CD4-positive, alpha-beta T cell (primary cell): ENCODE data around the gene GNB3. TPM values are rescaled to one million over a fixed set of nuclear protein-coding genes. Genes with fewer than 3 reads are reported as not detected.
"Not testable (repeated sequence)": the region's sequence is repeated elsewhere in the genome, so short reads cannot be mapped to it uniquely, and the experiment has no call there.

Source experiments
- ATAC-seq: fragments of 200-7000 bp; cut with Tn5 transposase; one replicate; pipeline ENCODE4 v1.10.0; 2022; ENCODE audit warnings: mild to moderate bottlenecking; ENCODE audit not compliant: poor library complexity
- CTCF ChIA-PET: fragments of 350-600 bp; sonication (Branson Sonifier 250); formaldehyde crosslinking; loops from one replicate; lab custom pipeline; 2021; ENCODE audit warnings: antibody characterized with exemption, inconsistent platforms; lab: Charles Lee
- POLR2A ChIA-PET: fragments of 350-600 bp; sonication (Branson Sonifier 250); formaldehyde crosslinking; loops from one replicate; lab custom pipeline; 2021; ENCODE audit warnings: antibody characterized with exemption, inconsistent platforms; lab: Charles Lee
- DNase-seq, 14 experiments: peaks; one replicate each; pipeline ENCODE4 v3.0.0-alpha.2; 2013 to 2020; ENCODE audit warnings: mixed read lengths in 2 of 14
- H3K27ac ChIP-seq, 2 donors: one replicate each; pipeline versions ENCODE4 v1.5.1 to v1.7.0; 2013; ENCODE audit warnings: low read length in 2 of 2, low read depth in 1 of 2, mild to moderate bottlenecking in 1 of 2
- H3K27me3 ChIP-seq, 2 experiments: 1 replicate in 1 of 2; 2 replicates in 1 of 2; pipeline versions ENCODE4 v1.6.1 to v1.7.0; 2013; ENCODE audit warnings: low read length in 2 of 2, control low read depth in 1 of 2, mild to moderate bottlenecking in 1 of 2, moderate library complexity in 1 of 2; ENCODE audit not compliant: insufficient read depth in 2 of 2, control insufficient read depth in 1 of 2
- H3K36me3 ChIP-seq: one replicate; pipeline ENCODE4 v1.6.1; 2013; ENCODE audit warnings: low read length, control low read depth; ENCODE audit not compliant: insufficient read depth
- H3K4me1 ChIP-seq: one replicate; pipeline ENCODE4 v1.6.1; 2013; ENCODE audit warnings: low read length, control low read depth; ENCODE audit not compliant: insufficient read depth
- H3K4me3 ChIP-seq: one replicate; pipeline ENCODE4 v1.5.1; 2013; ENCODE audit warnings: mild to moderate bottlenecking, low read length, moderate library complexity
- H3K9me3 ChIP-seq, 2 experiments: 1 replicate in 1 of 2; 2 replicates in 1 of 2; pipeline versions ENCODE4 v1.6.1 to v1.7.0; 2013; ENCODE audit warnings: low read length in 2 of 2, mild to moderate bottlenecking in 2 of 2, control low read depth in 1 of 2, moderate library complexity in 1 of 2; ENCODE audit not compliant: control insufficient read depth in 1 of 2, insufficient read depth in 1 of 2
- H3K27ac Mint-ChIP-seq: one replicate; pipeline ENCODE4 v1.8.0; 2020; ENCODE audit warnings: mixed read lengths
- H3K27me3 Mint-ChIP-seq: one replicate; pipeline ENCODE4 v1.8.0; 2021; ENCODE audit warnings: mixed read lengths
- H3K36me3 Mint-ChIP-seq: one replicate; pipeline ENCODE4 v1.8.0; 2021; ENCODE audit warnings: low read depth, mixed read lengths
- H3K4me1 Mint-ChIP-seq: one replicate; pipeline ENCODE4 v1.8.0; 2021; ENCODE audit warnings: low read depth, mixed read lengths
- H3K4me3 Mint-ChIP-seq: one replicate; pipeline ENCODE4 v1.8.0; 2020; ENCODE audit warnings: mild to moderate bottlenecking, mixed read lengths
- H3K9me3 Mint-ChIP-seq: one replicate; pipeline ENCODE4 v1.8.0; 2020; ENCODE audit warnings: mixed read lengths
- intact Hi-C, 2 experiments: fragments of 100-400 bp; cut with DNase I in 1 of 2; cut with micrococcal nuclease in 1 of 2; formaldehyde crosslinking; loops; one replicate each; pipeline versions ENCODE4 v1.15.1 to v1.9.0; 2023 to 2025; cut with DNase I, micrococcal nuclease
- total RNA-seq, 174 experiments: library from RNA in 2 of 174; stranded (reverse) in 2 of 174; gene quantifications; one replicate each; pipeline ENCODE4 v1.2.3 and lab custom pipeline; 2021 to 2026
- TF ChIP-seq, protein P1 (sequence below): fragments of 200-600 bp; IDR thresholded peaks from one replicate; pipeline ENCODE4 v1.8.0; 2022; ENCODE audit warnings: antibody characterized with exemption, mild to moderate bottlenecking

Gene GNB3
- total RNA-seq, 2 experiments from 2014 or later: 0.75 to 0.85 TPM

GRCh38 chr12:6863033-6863432, 22.3 kb downstream of the GNB3 start:
- no peak overlapping the region for H3K4me3 Mint-ChIP-seq
- Histone ChIP-seq H3K27me3 (no peaks in the 10 kb centered on the region), H3K36me3 (peaks cover 65% of the 10 kb centered on the region), H3K27ac (no peak overlapping the region), H3K4me1 (peaks cover 11% of the 10 kb centered on the region), H3K9me3 (no peaks in the 10 kb centered on the region), H3K4me3 (no peak overlapping the region)
- H3K4me1 Mint-ChIP-seq: peaks cover 13% of the 10 kb centered on the region
- H3K36me3 Mint-ChIP-seq: peaks cover 70% of the 10 kb centered on the region
- CTCF ChIA-PET: interaction anchor here (0.7 kb wide), 1 partner anchor 75 kb away, joined by 3 read pairs; no protein-coding TSS in a partner anchor
- H3K27ac Mint-ChIP-seq: no peak overlapping the region
- intact Hi-C loops: no loop called here
- no peak for ATAC-seq
- DNase-seq: peak in 1 of 14 experiments; percentile 16
- TF ChIP-seq, protein P1, sequence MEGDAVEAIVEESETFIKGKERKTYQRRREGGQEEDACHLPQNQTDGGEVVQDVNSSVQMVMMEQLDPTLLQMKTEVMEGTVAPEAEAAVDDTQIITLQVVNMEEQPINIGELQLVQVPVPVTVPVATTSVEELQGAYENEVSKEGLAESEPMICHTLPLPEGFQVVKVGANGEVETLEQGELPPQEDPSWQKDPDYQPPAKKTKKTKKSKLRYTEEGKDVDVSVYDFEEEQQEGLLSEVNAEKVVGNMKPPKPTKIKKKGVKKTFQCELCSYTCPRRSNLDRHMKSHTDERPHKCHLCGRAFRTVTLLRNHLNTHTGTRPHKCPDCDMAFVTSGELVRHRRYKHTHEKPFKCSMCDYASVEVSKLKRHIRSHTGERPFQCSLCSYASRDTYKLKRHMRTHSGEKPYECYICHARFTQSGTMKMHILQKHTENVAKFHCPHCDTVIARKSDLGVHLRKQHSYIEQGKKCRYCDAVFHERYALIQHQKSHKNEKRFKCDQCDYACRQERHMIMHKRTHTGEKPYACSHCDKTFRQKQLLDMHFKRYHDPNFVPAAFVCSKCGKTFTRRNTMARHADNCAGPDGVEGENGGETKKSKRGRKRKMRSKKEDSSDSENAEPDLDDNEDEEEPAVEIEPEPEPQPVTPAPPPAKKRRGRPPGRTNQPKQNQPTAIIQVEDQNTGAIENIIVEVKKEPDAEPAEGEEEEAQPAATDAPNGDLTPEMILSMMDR: no peak
- POLR2A ChIA-PET: no interaction called here
- H3K9me3 Mint-ChIP-seq: no peaks in the 10 kb centered on the region
- no peaks in the 10 kb centered on the region for H3K27me3 Mint-ChIP-seq

DNA sequence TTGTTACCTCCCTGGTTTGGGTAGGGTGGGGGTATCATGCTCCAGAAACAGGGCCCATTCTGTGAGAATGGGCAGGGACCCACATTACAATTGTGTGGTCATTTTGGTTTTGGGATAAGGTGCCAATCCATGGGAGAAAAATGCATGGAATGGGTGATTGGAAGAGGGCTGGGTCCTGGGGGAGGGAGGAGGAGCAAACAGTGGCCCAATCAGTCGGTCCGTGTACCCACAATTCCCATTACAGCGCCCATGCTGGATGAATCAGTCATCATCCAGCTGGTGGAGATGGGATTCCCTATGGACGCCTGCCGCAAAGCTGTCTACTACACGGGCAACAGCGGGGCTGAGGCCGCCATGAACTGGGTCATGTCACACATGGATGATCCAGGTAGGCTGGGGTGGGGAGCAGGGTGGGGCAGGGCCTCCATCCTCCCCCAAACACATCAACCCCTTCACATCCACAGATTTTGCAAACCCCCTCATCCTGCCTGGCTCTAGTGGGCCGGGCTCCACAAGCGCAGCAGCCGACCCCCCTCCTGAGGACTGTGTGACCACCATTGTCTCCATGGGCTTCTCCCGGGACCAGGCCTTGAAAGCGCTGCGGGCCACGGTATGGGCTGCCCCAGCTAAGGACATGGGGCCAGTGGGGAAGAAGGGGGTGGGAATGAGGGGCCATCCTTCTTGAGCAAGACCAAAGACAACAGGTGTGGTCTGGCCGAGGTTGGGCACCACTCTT, 23.0 kb downstream of the GNB3 start:
- ATAC-seq (no peak), DNase-seq (no peak)
- Mint-ChIP-seq H3K27ac (no peak overlapping the region), H3K4me3 (no peak overlapping the region), H3K4me1 (peaks cover 19% of the 10 kb centered on the region), H3K36me3 (peaks cover 66% of the 10 kb centered on the region), H3K9me3 (no peaks in the 10 kb centered on the region), H3K27me3 (no peaks in the 10 kb centered on the region)
- peaks cover 18% of the 10 kb centered on the region for H3K4me1 ChIP-seq
- POLR2A ChIA-PET: interaction anchor here (1.9 kb wide), 1 partner anchor 9 kb away, joined by 6 read pairs; the partner anchor contains the start of gene SPSB2
- peaks cover 58% of the 10 kb centered on the region for H3K36me3 ChIP-seq
- H3K9me3 ChIP-seq: no peaks in the 10 kb centered on the region
- no peak overlapping the region for H3K4me3 ChIP-seq
- CTCF ChIA-PET: interaction anchor here (0.7 to 1.8 kb wide), 3 partner anchors 9 to 74 kb away, joined by 3 to 7 read pairs (median 5); no protein-coding TSS in a partner anchor
- no peak overlapping the region for H3K27ac ChIP-seq
- no peaks in the 10 kb centered on the region for H3K27me3 ChIP-seq
- intact Hi-C loops: no loop called here
- TF ChIP-seq, protein P1: no peak

- H3K27ac ChIP-seq, H3K9me3 Mint-ChIP-seq, H3K27me3 Mint-ChIP-seq, ATAC-seq, H3K27ac Mint-ChIP-seq, DNase-seq, H3K27me3 ChIP-seq, H3K4me3 ChIP-seq, H3K9me3 ChIP-seq: not testable (repeated sequence)
- H3K36me3 Mint-ChIP-seq: peaks cover 60% of the 10 kb centered on the region
- Histone ChIP-seq H3K4me1 (peaks cover 30% of the 10 kb centered on the region), H3K36me3 (peaks cover 56% of the 10 kb centered on the region)
- peak overlapping the region; percentile 94 for H3K4me3 Mint-ChIP-seq
- peaks cover 33% of the 10 kb centered on the region for H3K4me1 Mint-ChIP-seq
- POLR2A ChIA-PET: interaction anchor here (1.9 to 5.7 kb wide), 2 partner anchors 7 to 12 kb away, joined by 6 to 90 read pairs; partner anchors contain the start of genes CDCA3, SPSB2 and USP5
- CTCF ChIA-PET: interaction anchor here (1.2 to 1.8 kb wide), 2 partner anchors 26 to 153 kb away, joined by 3 to 5 read pairs; partner anchors contain the start of gene LPCAT3
- intact Hi-C loops: loop anchor here in 1 of 2 experiments (5.0 kb wide), 1 partner anchor 77 kb away; the partner anchor contains the start of genes C12orf57 and RNU7-1
Measured at GRCh38 chr12:6865307-6865706, 24.6 kb downstream of the GNB3 start.
